Left lung (tissue), 10 donors: ENCODE results near the gene FHIT. TPM values are rescaled to one million over a fixed set of nuclear protein-coding genes. Genes with fewer than 3 reads are reported as not detected.

ENCODE experiments used
- ATAC-seq: fragments of 200-7000 bp; cut with Tn5 transposase; one replicate; pipeline ENCODE4 v1.9.1; 2020; ENCODE audit warnings: moderate library complexity
- DNase-seq, 4 donors: peaks; one replicate each; pipeline ENCODE4 v3.0.0-alpha.2; 2013 to 2020
- H3K27ac ChIP-seq, 2 donors: fragments of 200-600 bp; sonication (generic) in 1 of 2; one replicate each; pipeline versions ENCODE4 v1.5.0 to v1.8.0; 2020 to 2021
- H3K27me3 ChIP-seq, 2 donors: fragments of 200-600 bp; sonication (generic) in 1 of 2; one replicate each; pipeline versions ENCODE4 v1.5.0 to v1.8.0; 2020 to 2021
- H3K36me3 ChIP-seq, 2 donors: fragments of 200-600 bp; sonication (generic) in 1 of 2; one replicate each; pipeline versions ENCODE4 v1.5.0 to v1.8.0; 2020 to 2021
- H3K4me1 ChIP-seq, 2 donors: fragments of 200-600 bp; one replicate each; pipeline ENCODE4 v1.8.0; 2021
- H3K4me3 ChIP-seq, 2 donors: fragments of 200-600 bp; sonication (generic) in 1 of 2; one replicate each; pipeline versions ENCODE4 v1.5.0 to v1.8.0; 2020 to 2021; ENCODE audit warnings: mild to moderate bottlenecking in 1 of 2
- H3K9me3 ChIP-seq, 2 donors: fragments of 200-600 bp; sonication (generic) in 1 of 2; one replicate each; pipeline versions ENCODE4 v1.5.0 to v1.8.0; 2020 to 2021
- CTCF ChIP-seq, 2 donors: fragments of 200-600 bp; sonication (generic) in 1 of 2; IDR thresholded peaks; one replicate each; pipeline versions ENCODE4 v1.5.0 to v1.8.0; 2021; ENCODE audit warnings: antibody characterized with exemption in 2 of 2
- intact Hi-C, 2 donors: fragments of 100-400 bp; cut with DNase I; formaldehyde crosslinking; loops; one replicate each; pipeline versions ENCODE4 v1.11.2 to v1.14.2; 2022
- polyA plus RNA-seq, 6 donors: library from polyadenylated mRNA; unstranded; fragments of 120-200 nt; gene quantifications; one replicate each; pipeline ENCODE4 v1.2.1, GENCODE V29; 2013; ENCODE audit not compliant: insufficient read length in 6 of 6
- total RNA-seq, 2 donors: library from RNA; stranded (reverse); fragmentation: NEBNext Ultra II Directional; extraction: Animal tissue kit (Norgen Biotek cat#: 25700); gene quantifications; one replicate each; pipeline ENCODE4 v1.2.1, GENCODE V29; 2021
- donor health status: DM: no; HTN: yes; CAD: no.
- donor health status: DM: no; HTN: no; CAD: no.

Gene FHIT
- total and polyA plus RNA-seq, 8 donors, result 8.5 to 16.3 (median 9.7) TPM

DNA sequence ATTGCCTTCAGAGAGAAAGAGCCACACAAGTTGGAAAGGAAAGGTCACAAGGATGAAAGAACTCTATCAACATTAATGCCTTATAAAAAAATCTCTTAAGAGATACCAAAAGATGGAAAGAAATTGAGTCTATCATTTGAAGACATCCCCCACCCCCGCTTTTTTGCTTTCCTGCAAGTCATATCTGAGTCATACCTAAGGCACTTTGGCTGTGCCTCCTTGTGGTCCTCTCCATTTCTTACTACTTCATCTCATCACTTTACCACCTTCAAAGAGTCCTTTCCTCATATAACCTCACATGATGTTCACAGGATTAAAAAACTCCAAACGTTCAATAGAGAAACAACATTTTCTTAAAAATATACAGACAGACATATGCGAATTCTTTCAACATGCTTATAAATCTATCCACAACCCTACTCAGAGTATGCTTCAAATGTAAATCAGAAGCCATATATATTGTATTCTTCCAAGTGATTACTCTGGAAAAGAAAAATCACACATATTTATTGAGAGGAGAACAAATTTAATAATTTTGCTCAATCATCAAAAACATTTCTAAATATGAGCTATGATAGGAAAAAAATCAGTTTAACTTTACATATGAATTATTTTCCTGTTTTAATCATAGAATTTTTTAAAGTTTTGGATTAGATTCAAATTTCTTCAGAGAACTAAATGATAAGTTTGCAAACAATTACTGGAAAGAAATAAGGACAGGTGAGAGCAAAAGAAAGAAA, 1197.6 kb downstream of the FHIT start:
- TF ChIP-seq CTCF (IDR thresholded peaks at IDR 0.05), result no peak

DNA sequence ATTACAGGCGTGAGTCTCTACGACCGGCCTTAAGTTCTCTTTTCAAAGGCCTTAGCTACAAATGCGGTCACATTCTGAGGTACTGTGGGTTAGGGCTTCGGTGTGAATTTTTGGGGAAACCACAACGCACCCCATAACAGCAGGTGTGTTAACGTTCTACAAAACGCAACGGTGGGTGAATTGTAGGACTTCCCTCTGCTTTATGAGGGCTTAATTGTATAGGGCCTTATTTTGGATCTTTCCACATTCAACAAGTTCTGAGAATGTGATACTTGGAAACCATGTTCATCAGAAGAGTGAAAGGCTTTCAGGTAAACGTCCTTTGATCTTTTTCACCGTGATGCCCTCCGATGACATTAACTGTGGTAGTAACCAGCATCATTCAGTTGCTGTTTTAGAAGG, 1202.8 kb downstream of the FHIT start:
- H3K27me3 ChIP-seq, result no peaks in the 10 kb centered on the region
- intact Hi-C loops, result no loop called here

More for the DNA sequence above, 1197.6 kb downstream of the FHIT start:
- Histone ChIP-seq H3K9me3 (peaks cover 0 to 7% of the 10 kb centered on the region in 2 donors), H3K27ac (no peak overlapping the region), H3K27me3 (no peaks in the 10 kb centered on the region), H3K4me1 (no peaks in the 10 kb centered on the region), H3K36me3 (no peaks in the 10 kb centered on the region), H3K4me3 (no peak overlapping the region)
- ATAC-seq, result no peak
- intact Hi-C loops, result no loop called here
- no peak for DNase-seq

DNA sequence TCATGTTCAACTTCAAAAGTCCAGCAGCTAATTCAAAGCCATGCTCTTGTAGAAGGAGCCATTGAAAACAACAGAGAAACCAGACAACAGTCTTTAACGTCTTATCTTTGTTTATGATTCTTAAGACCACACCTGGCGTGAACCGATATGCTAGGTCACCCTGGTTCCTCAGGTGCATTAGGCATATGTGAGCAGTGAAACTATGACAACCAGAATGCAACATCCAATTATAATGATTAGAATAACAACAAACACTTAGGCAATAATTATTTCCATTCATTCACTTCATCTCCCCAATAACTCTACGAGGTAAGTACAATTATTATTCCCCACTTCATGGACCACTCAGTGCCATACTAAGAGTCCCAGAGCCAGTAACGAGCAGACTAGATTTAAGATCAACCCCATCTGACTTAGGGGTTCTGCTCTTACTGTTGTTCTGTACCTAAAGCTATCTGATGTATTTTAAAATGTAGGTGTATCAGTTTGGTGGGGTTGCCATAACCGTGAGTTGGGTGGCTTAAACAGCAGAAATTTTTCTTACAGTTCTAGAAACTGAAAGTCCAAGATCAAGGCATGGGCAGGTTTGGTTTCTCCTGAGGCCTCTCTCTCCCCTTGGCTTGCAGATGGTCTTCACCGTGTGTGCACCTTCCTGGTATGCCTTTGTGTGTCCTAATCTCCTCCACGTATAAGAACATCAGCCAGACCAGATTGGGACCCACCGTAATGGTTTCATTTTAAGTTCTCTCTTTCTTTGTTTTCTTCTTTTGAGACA, 1203.6 kb downstream of the FHIT start:
- no peak for ATAC-seq
- Histone ChIP-seq H3K4me3 (no peak overlapping the region), H3K27ac (no peak overlapping the region), H3K4me1 (no peaks in the 10 kb centered on the region), H3K36me3 (no peaks in the 10 kb centered on the region), H3K27me3 (no peaks in the 10 kb centered on the region), H3K9me3 (no peaks in the 10 kb centered on the region)
- intact Hi-C loops, result no loop called here
- DNase-seq, result no peak
- no peak for TF ChIP-seq CTCF (IDR thresholded peaks at IDR 0.05)

More for the DNA sequence above, 1202.8 kb downstream of the FHIT start:
- Histone ChIP-seq H3K27ac (no peak overlapping the region), H3K4me1 (no peaks in the 10 kb centered on the region), H3K36me3 (no peaks in the 10 kb centered on the region), H3K9me3 (no peaks in the 10 kb centered on the region), H3K4me3 (no peak overlapping the region)
- no peak for ATAC-seq
- no peak for TF ChIP-seq CTCF (IDR thresholded peaks at IDR 0.05)
- DNase-seq, result no peak

DNA sequence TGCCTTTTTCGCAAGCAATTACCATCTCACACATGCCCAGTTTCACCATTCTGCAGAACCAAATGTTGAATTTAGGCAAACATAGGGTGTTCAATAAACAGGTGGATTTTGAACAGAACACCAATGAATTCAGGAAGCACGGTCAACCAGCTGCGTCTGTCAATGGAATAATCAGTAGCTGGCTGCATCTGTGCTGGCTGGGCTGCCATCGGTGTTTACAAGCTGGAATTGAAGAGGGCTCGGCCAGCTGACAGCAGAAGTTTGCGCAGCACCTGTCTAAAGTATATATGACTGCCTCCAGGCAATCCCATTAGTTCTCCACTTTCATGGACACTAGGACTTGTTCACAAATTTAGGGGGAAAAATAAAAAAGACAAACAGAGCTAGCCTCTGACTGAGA, 1205.0 kb downstream of the FHIT start:
- TF ChIP-seq CTCF (IDR thresholded peaks at IDR 0.05), result no peak

GRCh38 chr3:60045686-60046085, 1205.6 kb downstream of the FHIT start:
- no peak for ATAC-seq

More for the DNA sequence above, 1205.0 kb downstream of the FHIT start:
- Histone ChIP-seq H3K27me3 (no peaks in the 10 kb centered on the region), H3K4me1 (no peaks in the 10 kb centered on the region), H3K27ac (no peak overlapping the region), H3K36me3 (no peaks in the 10 kb centered on the region), H3K4me3 (no peak overlapping the region), H3K9me3 (no peaks in the 10 kb centered on the region)
- intact Hi-C loops, result no loop called here
- DNase-seq, result no peak
- ATAC-seq, result no peak

More at GRCh38 chr3:60045686-60046085, 1205.6 kb downstream of the FHIT start:
- Histone ChIP-seq H3K27ac (no peak overlapping the region), H3K9me3 (no peaks in the 10 kb centered on the region), H3K4me3 (no peak overlapping the region), H3K4me1 (no peaks in the 10 kb centered on the region), H3K36me3 (no peaks in the 10 kb centered on the region), H3K27me3 (no peaks in the 10 kb centered on the region)
- DNase-seq, result no peak
- no peak for TF ChIP-seq CTCF (IDR thresholded peaks at IDR 0.05)
- intact Hi-C loops, result no loop called here
